Kidney glomerular epithelial cell (primary cell): Measurements from ENCODE around the gene GNAQ.

Experiments
- DNase-seq: peaks from one replicate; lab custom pipeline; 2025; lab: John Stamatoyannopoulos, UW

GNAQ gene

GRCh38 chr9:77843871-77844155 lies 187.8 kb downstream of the GNAQ start:
- no peak for DNase-seq

DNA sequence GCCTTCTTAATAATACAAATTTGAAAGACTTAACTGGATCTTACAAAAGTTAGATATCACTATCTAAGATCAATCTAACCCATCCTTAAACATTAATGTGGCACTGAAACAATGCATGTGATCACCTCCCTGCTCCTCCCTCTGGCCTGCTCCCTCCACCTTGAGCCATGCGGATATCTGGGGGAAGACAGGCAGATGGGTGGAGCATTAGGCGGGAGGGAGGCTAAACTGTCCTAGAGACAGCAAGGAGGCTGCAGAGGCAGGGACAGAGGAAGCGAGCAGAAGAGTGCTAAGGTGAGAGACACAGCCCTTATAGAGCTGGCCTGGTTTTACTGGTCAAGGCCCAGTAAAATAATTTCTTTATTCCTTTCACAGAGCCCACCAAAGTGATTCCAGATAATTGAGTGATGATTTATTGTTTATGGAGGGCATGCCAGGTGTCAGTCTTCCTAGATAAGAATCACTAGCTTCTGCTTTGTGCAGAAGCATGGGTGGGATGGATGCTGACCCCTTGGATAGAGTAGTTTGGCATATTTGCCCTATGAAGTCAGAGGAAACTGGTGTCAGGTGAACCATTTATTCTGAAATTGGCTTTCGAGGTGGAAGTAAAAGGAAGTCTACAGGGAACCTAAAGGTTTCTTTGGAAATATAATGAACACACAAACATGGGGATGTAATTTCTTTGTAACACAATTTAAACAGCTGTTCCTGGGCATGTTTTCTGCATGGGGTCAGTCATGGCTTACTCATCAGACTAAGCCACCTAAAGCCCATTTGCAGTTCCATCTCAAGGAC lies 188.3 kb downstream of the GNAQ start:
- no peak for DNase-seq

GRCh38 chr9:77841739-77842386 lies 189.7 kb downstream of the GNAQ start:
- peak; percentile 13 for DNase-seq

GRCh38 chr9:77839459-77840140 lies 192.0 kb downstream of the GNAQ start:
- no peak for DNase-seq

- no peak for DNase-seq
These were observed 192.6 kb downstream of the GNAQ start for GRCh38 chr9:77838986-77839385.

DNA sequence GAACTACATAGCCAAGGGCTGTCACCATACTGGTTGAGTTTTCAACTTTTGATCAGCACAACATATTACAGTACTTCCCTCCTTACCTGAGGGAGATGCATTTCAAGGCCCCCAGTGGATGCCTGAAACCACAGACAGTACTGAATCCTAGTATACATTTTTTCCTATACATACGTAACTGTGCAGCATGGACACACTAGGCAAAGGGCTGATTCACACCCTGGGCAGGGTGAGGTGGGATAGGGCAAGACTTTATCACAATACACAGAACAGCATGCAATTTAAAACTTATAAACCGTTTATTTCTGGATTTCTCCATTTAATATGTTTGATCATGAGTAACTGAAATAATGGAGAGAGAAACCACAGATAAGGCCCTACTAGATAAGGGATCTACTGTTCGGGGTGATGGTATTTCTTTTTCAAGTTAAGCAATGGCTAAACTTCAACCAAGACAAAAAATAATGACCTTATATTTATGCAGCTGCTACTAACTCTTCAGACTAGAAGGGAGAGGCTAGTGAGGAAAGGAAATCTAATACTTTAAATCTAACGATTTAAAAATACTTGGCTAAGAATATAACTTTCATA lies 196.6 kb downstream of the GNAQ start:
- no peak for DNase-seq

DNA sequence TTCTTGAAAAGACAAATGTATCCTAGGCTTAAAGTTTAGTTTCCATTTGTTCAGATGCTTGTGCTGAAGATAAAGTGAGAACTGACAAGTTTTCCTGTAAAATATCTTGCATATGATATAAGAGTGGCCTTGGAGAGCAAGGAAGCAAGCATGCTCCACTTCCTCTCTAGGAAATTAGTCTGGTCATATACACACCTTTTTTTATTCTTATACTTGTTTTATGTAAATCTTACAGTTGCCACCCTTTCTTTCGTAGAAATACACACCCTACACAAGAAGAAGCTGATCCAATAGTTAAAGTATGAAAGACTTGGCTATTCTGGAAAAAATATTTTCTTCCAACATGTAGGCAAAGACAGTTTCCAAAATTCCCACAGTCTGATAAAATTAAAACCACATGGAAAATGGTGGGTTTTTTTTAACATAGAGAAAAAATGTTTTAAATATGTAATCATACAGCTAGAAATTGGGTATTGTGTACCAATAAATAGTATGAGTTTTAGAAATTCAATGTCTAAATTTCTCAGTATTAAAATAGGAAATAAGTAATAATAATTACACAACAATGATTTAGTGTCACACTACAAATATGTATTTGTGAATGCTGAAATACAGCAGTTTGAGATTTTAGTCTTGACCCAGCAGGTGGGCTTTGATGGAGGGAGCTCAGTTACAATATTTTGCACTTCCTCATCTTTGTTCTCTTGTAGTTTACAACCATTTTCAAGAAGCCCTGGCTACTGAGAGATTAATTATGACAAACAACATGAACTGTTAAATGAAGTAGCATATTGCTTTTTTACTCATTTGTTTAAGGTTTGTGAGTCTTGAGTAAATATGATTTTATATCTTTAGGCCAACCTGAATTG lies 197.8 kb downstream of the GNAQ start:
- no peak for DNase-seq

DNA sequence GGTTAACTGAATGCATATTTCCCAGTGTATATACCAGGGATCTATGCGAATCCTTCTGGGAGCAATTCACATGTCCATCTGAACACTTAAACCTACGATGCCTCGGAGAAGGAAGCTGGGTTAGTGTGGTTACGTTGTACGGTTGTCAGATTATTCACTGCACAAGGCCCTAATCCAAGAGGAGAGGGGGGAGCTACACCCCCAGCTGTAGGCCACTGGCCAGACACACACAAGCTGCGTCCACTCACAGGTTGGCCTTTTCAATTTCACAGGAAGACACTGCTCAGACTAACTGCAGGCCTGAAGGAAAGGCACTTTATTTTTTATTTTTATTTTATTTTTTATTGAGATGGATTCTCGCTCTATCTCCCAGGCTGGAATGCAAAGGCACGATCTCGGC lies 199.0 kb downstream of the GNAQ start:
- no peak for DNase-seq

DNA sequence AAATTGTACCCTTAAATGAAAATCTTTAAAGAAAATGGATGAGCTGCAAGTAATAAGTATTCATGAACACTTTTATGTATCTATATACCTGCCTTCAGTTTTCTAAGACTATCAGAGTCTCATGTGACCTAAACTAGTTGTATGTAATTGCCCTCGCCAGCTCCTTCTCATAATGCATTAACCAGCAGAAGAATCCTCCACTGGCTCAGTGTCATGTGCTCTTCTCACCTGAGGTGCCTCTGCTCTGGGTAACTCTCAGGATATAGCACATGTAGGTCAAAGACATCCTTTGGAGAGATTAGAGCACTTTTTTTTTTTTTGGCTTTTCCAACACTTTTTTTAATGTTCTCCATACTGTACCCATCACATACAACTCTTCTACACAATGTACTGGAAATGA lies 199.8 kb downstream of the GNAQ start:
- DNase-seq = no peak

DNA sequence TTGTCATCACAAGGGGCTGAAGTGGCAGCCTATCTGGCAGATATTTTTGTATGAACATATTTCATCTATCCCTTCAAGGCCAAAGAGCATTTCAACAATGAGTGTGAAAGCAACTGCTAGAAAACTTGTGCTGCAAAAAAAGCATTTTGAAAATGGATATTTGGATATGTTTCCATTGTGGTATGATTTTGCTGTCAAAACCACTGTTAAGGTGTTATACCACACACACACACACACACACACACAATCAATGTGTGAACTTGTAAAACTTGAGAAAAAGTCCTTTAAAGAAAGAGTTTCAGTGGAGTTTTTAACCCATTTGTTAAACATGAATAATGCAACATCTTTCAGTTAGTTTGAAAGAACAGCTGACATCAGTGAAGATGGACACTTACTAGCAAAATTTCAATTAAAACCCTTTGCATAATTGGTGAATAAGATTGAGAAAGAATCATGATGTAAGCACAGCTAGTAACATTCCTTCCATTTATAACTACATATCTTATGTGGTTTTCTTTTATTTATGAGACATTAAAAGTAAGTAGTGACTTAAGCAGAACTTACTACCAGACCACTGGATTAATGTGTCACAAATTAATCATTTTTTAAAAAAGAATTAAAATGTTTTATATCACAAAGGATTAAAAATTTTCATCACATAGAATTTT lies 200.9 kb downstream of the GNAQ start:
- DNase-seq = no peak

DNA sequence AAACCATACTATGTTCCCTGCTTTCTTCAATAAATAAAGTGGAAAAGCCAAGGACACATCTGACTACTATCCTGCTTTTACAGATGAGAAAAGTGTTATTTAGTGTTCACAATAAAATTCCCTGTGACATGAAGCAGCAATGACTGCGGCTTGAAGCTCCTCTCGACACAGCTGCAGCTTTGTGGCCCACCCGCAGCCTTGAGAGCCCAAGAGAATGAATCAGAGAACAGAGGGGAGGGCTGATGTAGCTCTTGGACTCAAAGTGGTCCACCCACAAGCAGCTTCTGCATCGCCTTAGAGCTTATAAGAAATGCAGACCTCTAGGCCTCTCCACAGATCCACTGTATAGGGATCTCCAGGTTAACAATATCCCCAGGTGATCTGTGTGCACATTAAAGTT lies 202.2 kb downstream of the GNAQ start:
- DNase-seq = no peak

DNA sequence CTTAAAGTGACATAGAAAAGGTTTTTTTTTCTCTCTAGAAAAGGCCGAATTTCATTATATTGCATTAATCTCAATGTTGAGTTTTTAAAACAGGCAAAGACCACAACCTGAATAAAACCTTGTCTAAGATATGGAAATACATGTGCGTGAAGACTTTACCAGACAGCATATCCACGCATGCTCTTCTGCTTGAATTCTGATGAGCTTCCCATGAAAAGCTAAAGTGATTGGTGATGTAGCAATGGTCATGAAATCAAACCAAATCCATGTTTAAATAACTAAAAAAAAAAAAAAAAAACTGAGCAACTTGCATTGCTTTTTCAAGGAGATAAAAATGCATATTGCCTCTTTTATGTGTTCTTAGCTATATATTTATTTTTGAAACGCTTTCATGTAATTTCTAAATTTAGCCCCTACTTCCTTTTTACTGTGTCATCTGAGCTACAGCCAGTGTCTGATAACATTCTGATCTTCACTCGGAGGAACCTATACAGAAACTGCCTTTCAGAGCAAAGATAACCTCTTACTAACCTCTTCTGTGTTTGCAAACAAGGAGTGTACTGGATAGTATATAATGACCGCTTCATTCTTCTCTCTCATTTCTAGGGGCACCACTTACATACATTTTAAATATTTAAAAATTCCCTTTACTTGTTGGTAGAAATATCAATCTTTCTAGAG lies 204.4 kb downstream of the GNAQ start:
- DNase-seq = no peak

DNA sequence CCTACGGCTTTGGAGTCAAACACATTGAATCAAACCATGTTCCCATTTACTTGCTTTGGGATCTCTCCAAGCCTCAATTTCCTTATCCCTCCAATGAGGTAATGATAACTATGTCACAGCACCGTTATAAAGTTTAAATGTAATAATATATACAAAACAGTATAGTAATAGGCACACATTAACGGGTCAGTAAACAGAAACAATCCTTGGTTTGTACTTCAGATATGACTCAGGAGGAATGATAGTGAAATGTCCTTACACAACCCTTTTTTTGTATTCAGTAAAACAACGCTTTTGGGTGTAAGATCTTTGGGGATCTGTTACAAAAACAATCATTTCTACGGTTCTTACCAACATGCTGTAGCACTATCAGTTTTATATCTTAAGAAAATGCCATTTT lies 205.0 kb downstream of the GNAQ start:
- no peak for DNase-seq

DNA sequence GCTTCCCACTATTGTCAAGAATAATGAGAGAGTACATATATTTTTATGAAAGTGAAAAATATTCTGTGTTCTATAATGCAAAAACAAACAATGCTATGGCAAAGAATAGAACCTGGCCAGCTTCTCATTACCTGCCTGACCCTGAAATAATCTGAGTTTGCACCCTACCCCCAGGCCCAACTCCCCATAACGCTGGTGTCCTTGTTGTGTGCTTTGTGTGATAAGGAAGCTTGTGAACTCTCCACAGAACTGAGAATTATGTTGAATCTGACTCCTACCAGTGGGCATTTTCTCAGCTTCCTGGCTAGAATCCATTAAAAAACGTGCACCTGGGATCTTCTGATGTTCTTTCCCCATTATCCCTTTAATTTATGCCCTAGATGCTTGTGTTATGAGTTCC lies 205.5 kb downstream of the GNAQ start:
- DNase-seq = no peak

DNA sequence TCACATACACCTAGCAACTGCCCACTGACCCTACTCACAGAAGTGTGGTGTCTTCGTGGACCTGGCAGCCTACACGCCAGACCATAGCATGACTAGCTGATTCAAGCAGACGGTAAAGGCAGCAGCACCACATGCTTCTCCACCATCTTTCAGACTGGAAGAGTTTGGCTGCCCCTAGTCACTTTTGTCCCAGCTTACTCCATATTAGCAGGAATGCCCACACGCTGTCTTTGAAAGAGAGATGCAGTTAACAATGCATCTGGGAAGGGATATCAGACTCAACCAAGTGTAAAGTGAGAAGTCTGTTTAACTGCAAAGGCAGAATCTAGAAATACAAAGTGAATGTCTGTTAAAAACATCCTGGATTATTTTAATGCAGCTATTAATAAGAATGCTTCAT lies 206.2 kb downstream of the GNAQ start:
- DNase-seq = no peak

DNA sequence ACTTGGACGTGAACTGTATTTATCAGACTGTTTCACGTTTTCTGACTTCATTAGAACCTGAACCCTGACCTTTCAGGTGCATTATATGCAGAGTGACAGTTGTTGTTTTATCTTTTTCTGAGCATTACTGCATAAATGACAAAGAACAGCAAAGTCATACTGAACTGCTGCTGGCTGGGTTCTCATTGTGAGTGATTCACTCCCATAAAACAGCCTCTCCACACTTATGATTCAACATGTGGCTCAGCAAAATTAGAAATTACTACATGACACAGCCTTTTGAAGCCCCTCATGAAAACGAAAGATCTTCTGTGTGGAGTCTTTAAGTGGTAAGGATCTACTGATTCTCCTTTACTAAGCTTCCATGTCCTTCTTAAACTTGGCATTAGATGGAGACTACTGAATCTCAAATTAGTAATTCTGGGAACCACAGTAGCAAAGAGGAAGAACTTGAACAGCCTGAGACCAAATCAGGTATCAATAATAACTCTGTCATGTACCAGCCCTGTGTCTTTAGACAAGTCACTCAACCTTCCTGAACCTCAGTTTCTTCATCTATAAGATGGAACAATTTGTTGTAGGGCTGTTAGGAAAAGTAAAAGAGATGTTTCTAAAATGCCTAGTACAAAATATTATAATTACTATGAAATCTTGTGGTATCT lies 211.2 kb downstream of the GNAQ start:
- DNase-seq = peak; percentile 8

GRCh38 chr9:77819657-77820056 lies 212.0 kb downstream of the GNAQ start:
- DNase-seq = no peak

DNA sequence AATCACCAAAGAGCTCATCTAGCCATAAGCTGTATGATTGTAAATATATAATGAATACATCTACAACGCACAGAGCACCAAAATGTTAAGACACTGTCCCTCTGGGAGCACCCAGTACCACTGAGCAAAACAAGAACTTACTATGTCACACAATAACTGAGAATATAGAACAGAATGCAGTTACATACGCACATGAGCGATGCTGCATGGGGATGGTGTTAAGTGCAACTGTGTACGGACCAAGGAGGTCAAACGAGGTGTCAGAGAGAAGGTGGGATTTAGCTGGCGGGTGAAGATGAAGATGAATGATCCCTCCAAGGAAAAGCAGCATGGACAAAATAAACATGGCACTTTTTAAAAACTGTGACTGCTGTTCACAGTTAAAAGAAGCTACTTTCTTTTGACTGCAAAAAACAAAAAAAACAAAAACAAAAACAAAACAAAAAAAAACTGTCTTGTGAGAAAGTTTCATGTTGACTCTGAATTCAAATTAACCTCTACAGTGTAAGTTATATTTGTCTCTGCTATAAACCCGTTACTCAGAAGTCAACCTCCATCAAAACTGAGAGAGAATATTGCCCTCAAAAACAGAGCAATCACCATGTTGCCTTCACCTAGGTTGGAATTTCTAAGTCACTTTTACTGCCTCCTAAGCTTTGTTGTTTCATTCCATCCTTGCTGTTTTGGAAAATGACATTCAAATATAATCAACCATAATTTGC lies 213.9 kb downstream of the GNAQ start:
- no peak for DNase-seq

- DNase-seq = no peak
These were observed 214.8 kb downstream of the GNAQ start for GRCh38 chr9:77816641-77817341.
